GM18909 (cell line): Measurements from ENCODE around the gene HACD4.
"Not testable (repeated sequence)": the region's sequence is repeated elsewhere in the genome, so short reads cannot be mapped to it uniquely, and the experiment has no call there.

ENCODE experiments used
- ATAC-seq: cut with Tn5 transposase; IDR thresholded peaks from one replicate; pipeline ENCODE4 v1.9.1; 2021; ENCODE audit warnings: mild to moderate bottlenecking; ENCODE audit not compliant: unreplicated experiment, poor library complexity

HACD4 gene

GRCh38 chr9:20974191-20974938 lies 57.1 kb downstream of the HACD4 start:
- ATAC-seq = not testable (repeated sequence)

GRCh38 chr9:20973246-20973947 lies 58.0 kb downstream of the HACD4 start:
- ATAC-seq = not testable (repeated sequence)

DNA sequence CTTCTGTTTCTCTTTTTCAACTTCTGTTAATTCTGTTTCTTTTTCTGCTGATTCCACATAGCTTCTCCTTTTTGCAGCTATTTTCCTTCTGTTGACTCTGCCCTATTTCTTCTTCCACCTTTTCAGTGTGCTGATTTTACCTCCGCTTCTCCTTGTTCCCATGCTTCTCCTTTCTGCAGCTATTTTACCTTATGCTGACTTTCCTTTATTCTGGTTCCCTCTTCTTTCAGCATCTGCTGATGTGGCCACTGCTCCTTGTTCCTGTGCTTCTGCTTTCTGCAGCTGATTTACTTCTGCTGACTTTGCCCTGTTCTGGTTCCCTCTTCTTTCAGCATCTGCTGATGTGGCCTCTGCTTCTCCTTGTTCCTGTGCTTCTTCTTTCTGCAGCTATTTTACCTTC lies 58.8 kb downstream of the HACD4 start:
- ATAC-seq = no peak

- ATAC-seq = no peak
These were observed 68.8 kb downstream of the HACD4 start for GRCh38 chr9:20962536-20963225.

GRCh38 chr9:20950707-20951106 lies 80.7 kb downstream of the HACD4 start:
- no peak for ATAC-seq
